CD4-positive, alpha-beta memory T cell (primary cell): ENCODE measurements around the gene CACNA2D4. TPM values are rescaled to one million over a fixed set of nuclear protein-coding genes. Genes with fewer than 3 reads are reported as not detected.

Experiments
- CTCF ChIA-PET: fragments of 350-600 bp; sonication (Branson Sonifier 250); formaldehyde crosslinking; loops from one replicate; lab custom pipeline; 2021; ENCODE audit warnings: inconsistent platforms; ENCODE audit not compliant: partially characterized antibody; lab: Charles Lee
- POLR2A ChIA-PET: fragments of 350-600 bp; sonication (Branson Sonifier 250); formaldehyde crosslinking; loops from one replicate; lab custom pipeline; 2021; ENCODE audit not compliant: partially characterized antibody; lab: Charles Lee
- DNase-seq, 5 donors: peaks; one replicate each; pipeline versions ENCODE4 v3.0.0 to v3.0.0-alpha.2; 2020 to 2022; ENCODE audit warnings: mixed read lengths in 1 of 5
- H3K27ac ChIP-seq: one replicate; pipeline ENCODE4 v1.7.0; 2013; ENCODE audit warnings: low read depth, low read length
- H3K27me3 ChIP-seq: 2 replicates; pipeline ENCODE4 v1.7.0; 2013; ENCODE audit warnings: mild to moderate bottlenecking, low read length, moderate library complexity; ENCODE audit not compliant: insufficient read depth
- H3K36me3 ChIP-seq: 2 replicates; pipeline ENCODE4 v1.7.0; 2013; ENCODE audit warnings: mild to moderate bottlenecking, low read length, moderate library complexity; ENCODE audit not compliant: insufficient read depth
- H3K4me1 ChIP-seq: 2 replicates; pipeline ENCODE4 v1.7.0; 2013; ENCODE audit warnings: mild to moderate bottlenecking, low read length, moderate library complexity; ENCODE audit not compliant: insufficient read depth
- H3K4me3 ChIP-seq, 2 donors: one replicate each; pipeline ENCODE4 v1.7.0; 2013; ENCODE audit warnings: low read length in 2 of 2, mild to moderate bottlenecking in 1 of 2
- H3K9me3 ChIP-seq, 2 donors: one replicate each; pipeline ENCODE4 v1.7.0; 2013; ENCODE audit warnings: low read length in 2 of 2, control low read depth in 1 of 2; ENCODE audit not compliant: control insufficient read depth in 1 of 2
- H3K27ac Mint-ChIP-seq, 7 donors: one replicate each; pipeline ENCODE4 v1.8.0; 2020 to 2021; ENCODE audit warnings: mixed read lengths in 7 of 7, mild to moderate bottlenecking in 6 of 7, inconsistent platforms in 3 of 7, moderate library complexity in 3 of 7
- H3K27me3 Mint-ChIP-seq, 2 donors: one replicate each; pipeline ENCODE4 v1.8.0; 2020 to 2021; ENCODE audit warnings: mixed read lengths in 2 of 2
- H3K36me3 Mint-ChIP-seq, 2 donors: one replicate each; pipeline ENCODE4 v1.8.0; 2020 to 2021; ENCODE audit warnings: mixed read lengths in 2 of 2, inconsistent platforms in 1 of 2, mild to moderate bottlenecking in 1 of 2
- H3K4me1 Mint-ChIP-seq, 4 donors: one replicate each; pipeline ENCODE4 v1.8.0; 2020 to 2021; ENCODE audit warnings: mixed read lengths in 4 of 4, mild to moderate bottlenecking in 1 of 4
- H3K4me3 Mint-ChIP-seq, 8 donors: one replicate each; pipeline ENCODE4 v1.8.0; 2020 to 2021; ENCODE audit warnings: mixed read lengths in 8 of 8, mild to moderate bottlenecking in 7 of 8, moderate library complexity in 6 of 8, inconsistent platforms in 3 of 8
- H3K9me3 Mint-ChIP-seq, 8 donors: one replicate each; pipeline ENCODE4 v1.8.0; 2020 to 2021; ENCODE audit warnings: mixed read lengths in 8 of 8, mild to moderate bottlenecking in 5 of 8, inconsistent platforms in 3 of 8, moderate library complexity in 1 of 8
- intact Hi-C: fragments of 100-400 bp; cut with micrococcal nuclease; formaldehyde crosslinking; loops from one replicate; pipeline ENCODE4 v1.15.1; 2023
- polyA plus RNA-seq, 2 donors: library from polyadenylated mRNA; unstranded; fragments of 300-500 nt; fragmentation: Illumina TruSeq; gene quantifications; one replicate each; pipeline ENCODE4 v1.2.3, GENCODE V29; 2021
- total RNA-seq, 2 experiments: library from RNA; stranded (reverse); gene quantifications; one replicate each; pipeline ENCODE4 v1.2.3, GENCODE V29; 2021

CACNA2D4 gene
- total and polyA plus RNA-seq, 4 experiments from 2014 or later: 12.4 to 19.2 (median 14.6) TPM

- H3K27me3 ChIP-seq: no peaks in the 10 kb centered on the region
- H3K4me1 ChIP-seq: peaks cover 20% of the 10 kb centered on the region
- peak overlapping the region in 6 of 8 donors; percentile 1 to 57 (median 38) for H3K4me3 Mint-ChIP-seq
- peak overlapping the region in 1 of 2 donors; percentile 28 for H3K4me3 ChIP-seq
- intact Hi-C loops: loop anchor here (1.0 kb wide), 1 partner anchor 8 kb away; no protein-coding TSS in a partner anchor
- DNase-seq: peak; percentile 81 to 89 (median 84)
- H3K9me3 Mint-ChIP-seq: no peaks in the 10 kb centered on the region
- peak overlapping the region; percentile 57 to 92 (median 89) for H3K27ac Mint-ChIP-seq
- CTCF ChIA-PET: interaction anchor here (1.3 to 2.1 kb wide), 3 partner anchors 14 to 152 kb away, joined by 4 to 15 read pairs (median 5); no protein-coding TSS in a partner anchor
- no peaks in the 10 kb centered on the region for H3K36me3 ChIP-seq
- no peaks in the 10 kb centered on the region for H3K27me3 Mint-ChIP-seq
- POLR2A ChIA-PET: interaction anchor here (1.3 to 1.7 kb wide), 3 partner anchors 8 to 143 kb away, joined by 3 to 5 read pairs (median 4); partner anchors contain the start of gene ADIPOR2
- H3K9me3 ChIP-seq: no peaks in the 10 kb centered on the region
- peaks cover 2 to 16% (median 10%) of the 10 kb centered on the region in 4 donors for H3K4me1 Mint-ChIP-seq
- H3K36me3 Mint-ChIP-seq: no peaks in the 10 kb centered on the region
- H3K27ac ChIP-seq: peak overlapping the region; percentile 32
Observed at GRCh38 chr12:1804545-1805332, 113.7 kb downstream of the CACNA2D4 start.

- no peaks in the 10 kb centered on the region for H3K9me3 Mint-ChIP-seq
- POLR2A ChIA-PET: interaction anchor here (1.3 to 1.7 kb wide), 2 partner anchors 113 to 142 kb away, joined by 4 to 5 read pairs; partner anchors contain the start of gene ADIPOR2
- intact Hi-C loops: loop anchor here (1.0 kb wide), 1 partner anchor 7 kb away; no protein-coding TSS in a partner anchor
Observed at GRCh38 chr12:1803736-1804135, 114.7 kb downstream of the CACNA2D4 start.

DNA sequence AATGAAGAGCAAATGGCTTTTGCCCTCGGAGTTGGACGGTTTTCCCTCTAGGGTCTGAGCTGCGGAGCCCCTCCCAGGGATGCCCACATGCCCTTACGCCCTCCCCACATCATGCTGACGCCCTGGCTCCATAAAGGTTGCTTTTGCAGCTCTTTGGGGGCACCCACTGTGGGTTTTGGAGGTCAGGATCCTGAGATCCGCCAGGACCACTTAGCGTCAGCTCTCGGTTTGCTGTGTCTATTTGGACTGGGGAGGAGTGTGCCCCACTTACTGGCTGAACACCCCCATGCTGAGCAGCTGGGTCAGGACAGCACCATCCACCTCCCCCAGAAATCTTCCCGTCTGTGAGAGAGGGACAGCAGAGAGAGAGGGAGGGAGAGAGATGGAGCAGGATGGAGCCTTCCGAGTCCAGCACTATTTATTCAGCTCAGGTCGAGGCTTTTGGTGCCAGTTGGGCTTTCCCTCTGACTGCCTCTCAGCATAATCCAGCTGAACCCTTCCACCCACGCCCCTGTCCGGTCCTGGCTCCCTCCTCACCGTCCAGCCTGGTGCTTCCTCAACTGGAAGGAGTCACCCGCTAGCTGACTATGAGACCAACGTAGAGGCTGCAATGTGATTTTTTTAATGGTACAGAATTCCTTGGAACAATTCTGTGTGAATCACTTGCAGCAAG, 117.0 kb downstream of the CACNA2D4 start:
- Mint-ChIP-seq H3K36me3 (no peaks in the 10 kb centered on the region), H3K4me3 (no peak overlapping the region), H3K9me3 (no peaks in the 10 kb centered on the region), H3K4me1 (peaks cover 2 to 14% (median 8%) of the 10 kb centered on the region in 4 donors), H3K27ac (peak overlapping the region in 2 of 7 donors; percentile 17 to 74), H3K27me3 (no peaks in the 10 kb centered on the region)
- H3K27me3 ChIP-seq: no peaks in the 10 kb centered on the region
- CTCF ChIA-PET: interaction anchor here (1.0 to 2.1 kb wide), 3 partner anchors 9 to 139 kb away, joined by 3 to 6 read pairs (median 5); no protein-coding TSS in a partner anchor
- no peak overlapping the region for H3K4me3 ChIP-seq
- H3K27ac ChIP-seq: no peak overlapping the region
- POLR2A ChIA-PET: no interaction called here
- peaks cover 8% of the 10 kb centered on the region for H3K4me1 ChIP-seq
- intact Hi-C loops: no loop called here
- no peak for DNase-seq
- no peaks in the 10 kb centered on the region for H3K36me3 ChIP-seq
- no peaks in the 10 kb centered on the region for H3K9me3 ChIP-seq

More at GRCh38 chr12:1803736-1804135, 114.7 kb downstream of the CACNA2D4 start:
- H3K9me3 ChIP-seq: no peaks in the 10 kb centered on the region
- H3K27ac ChIP-seq: no peak overlapping the region
- H3K36me3 ChIP-seq: no peaks in the 10 kb centered on the region
- H3K27ac Mint-ChIP-seq: no peak overlapping the region
- H3K36me3 Mint-ChIP-seq: no peaks in the 10 kb centered on the region
- H3K27me3 ChIP-seq: no peaks in the 10 kb centered on the region
- H3K4me3 Mint-ChIP-seq: no peak overlapping the region
- H3K27me3 Mint-ChIP-seq: no peaks in the 10 kb centered on the region
- no peak for DNase-seq
- peaks cover 13% of the 10 kb centered on the region for H3K4me1 ChIP-seq
- CTCF ChIA-PET: interaction anchor here (1.3 to 2.1 kb wide), 3 partner anchors 13 to 151 kb away, joined by 4 to 15 read pairs (median 5); no protein-coding TSS in a partner anchor
- peaks cover 2 to 11% (median 7%) of the 10 kb centered on the region in 4 donors for H3K4me1 Mint-ChIP-seq
- H3K4me3 ChIP-seq: no peak overlapping the region

DNA sequence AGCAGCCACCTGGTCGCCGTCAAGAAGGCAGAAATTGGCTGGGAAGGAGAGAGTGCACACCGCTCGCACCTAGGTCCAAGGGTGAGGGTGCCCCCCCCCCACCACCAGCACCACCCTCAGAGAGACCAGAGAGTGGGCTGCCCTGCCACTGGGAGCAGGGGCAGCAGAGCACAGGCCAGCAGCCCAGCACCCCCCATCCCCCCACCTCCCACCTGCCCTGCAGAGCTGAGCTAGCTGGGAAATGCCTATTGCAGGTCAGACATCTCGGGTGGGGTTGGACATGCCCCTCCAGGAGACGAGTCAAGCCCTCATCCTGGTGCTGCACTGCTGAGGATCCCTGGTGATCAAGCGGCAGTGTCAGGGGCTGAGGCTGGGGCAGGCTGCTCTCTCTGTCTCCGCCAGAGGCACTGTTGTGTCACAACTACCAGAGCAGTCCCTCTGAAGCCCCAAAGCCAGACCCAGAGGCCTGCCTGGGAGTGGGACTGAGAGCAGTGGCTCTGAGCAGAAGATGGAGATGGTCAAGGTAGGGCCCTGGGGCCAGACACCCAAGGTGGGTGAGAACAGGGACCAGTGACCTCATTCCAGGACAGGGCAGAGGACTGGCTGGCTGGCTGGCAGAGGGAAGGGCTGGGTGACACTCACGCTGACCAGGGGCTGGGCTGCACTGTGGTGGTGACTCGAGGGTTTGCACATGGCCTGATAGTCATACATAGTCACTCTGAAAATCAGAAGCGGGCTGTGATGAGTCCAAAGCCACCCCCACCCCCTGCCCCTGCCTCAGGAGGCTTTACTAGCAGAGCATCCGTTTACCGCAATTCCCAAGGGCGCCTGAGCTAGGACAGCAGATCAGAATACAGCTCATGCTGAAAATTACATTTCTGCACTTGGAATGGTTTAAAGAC, 117.8 kb downstream of the CACNA2D4 start:
- ChIA-PET CTCF (interaction anchor here (1.0 to 2.1 kb wide), 3 partner anchors 8 to 139 kb away, joined by 3 to 6 read pairs (median 5); no protein-coding TSS in a partner anchor), POLR2A (no interaction called here)
- Mint-ChIP-seq H3K27me3 (no peaks in the 10 kb centered on the region), H3K27ac (peak overlapping the region in 3 of 7 donors; percentile 15 to 56 (median 29)), H3K9me3 (no peaks in the 10 kb centered on the region), H3K4me3 (no peak overlapping the region), H3K36me3 (peaks cover 0 to 2% of the 10 kb centered on the region in 2 donors), H3K4me1 (peaks cover 6 to 22% (median 14%) of the 10 kb centered on the region in 4 donors)
- Histone ChIP-seq H3K4me3 (no peak overlapping the region), H3K27me3 (no peaks in the 10 kb centered on the region), H3K4me1 (peaks cover 12% of the 10 kb centered on the region), H3K36me3 (no peaks in the 10 kb centered on the region), H3K27ac (no peak overlapping the region), H3K9me3 (no peaks in the 10 kb centered on the region)
- DNase-seq: no peak
- intact Hi-C loops: no loop called here

GRCh38 chr12:1799882-1800400, 118.5 kb downstream of the CACNA2D4 start:
- CTCF ChIA-PET: no interaction called here

More at GRCh38 chr12:1799882-1800400, 118.5 kb downstream of the CACNA2D4 start:
- DNase-seq: no peak
- Mint-ChIP-seq H3K4me1 (peaks cover 7 to 24% (median 16%) of the 10 kb centered on the region in 4 donors), H3K27me3 (no peaks in the 10 kb centered on the region), H3K9me3 (no peaks in the 10 kb centered on the region), H3K27ac (peak overlapping the region in 2 of 7 donors; percentile 56 to 59), H3K4me3 (peak overlapping the region in 1 of 8 donors; percentile 12), H3K36me3 (peaks cover 0 to 2% of the 10 kb centered on the region in 2 donors)
- Histone ChIP-seq H3K27ac (no peak overlapping the region), H3K4me3 (no peak overlapping the region), H3K4me1 (peaks cover 11% of the 10 kb centered on the region), H3K36me3 (no peaks in the 10 kb centered on the region), H3K27me3 (no peaks in the 10 kb centered on the region), H3K9me3 (no peaks in the 10 kb centered on the region)
- intact Hi-C loops: loop anchor here (10.0 kb wide), 1 partner anchor 985 kb away; no protein-coding TSS in a partner anchor
- POLR2A ChIA-PET: interaction anchor here (2.5 kb wide), 1 partner anchor 140 kb away, joined by 14 read pairs; no protein-coding TSS in a partner anchor
